H1 (cell line): ENCODE results near the gene ANGPTL4. TPM values are rescaled to one million over a fixed set of nuclear protein-coding genes. Genes with fewer than 3 reads are reported as not detected.
"Not testable (repeated sequence)": the region's sequence is repeated elsewhere in the genome, so short reads cannot be mapped to it uniquely, and the experiment has no call there.

Experiments
- CTCF ChIA-PET: fragments of 300-600 bp; sonication (Branson Sonifier 250); formaldehyde crosslinking; loops from one replicate; lab custom pipeline; 2021; ENCODE audit not compliant: partially characterized antibody; lab: Charles Lee
- POLR2A ChIA-PET: fragments of 300-600 bp; sonication (Branson Sonifier 250); formaldehyde crosslinking; loops from one replicate; lab custom pipeline; 2021; ENCODE audit warnings: inconsistent platforms; ENCODE audit not compliant: partially characterized antibody; lab: Charles Lee
- DNase-seq, 2 experiments: peaks; one replicate each; pipeline versions ENCODE4 v3.0.0 to v3.0.0-alpha.2; 2010 to 2022; ENCODE audit warnings: low spot score in 2 of 2, low read depth in 1 of 2, mixed read lengths in 1 of 2
- FAIRE-seq: peaks from 2 replicates; lab custom pipeline; 2011; peaks lifted over from hg19 to GRCh38; lab: Jason Lieb, UNC
- H2AFZ ChIP-seq: 2 replicates; pipeline ENCODE4 v1.8.1; 2012; ENCODE audit warnings: low read length, inconsistent platforms
- H2AK5ac ChIP-seq: 2 replicates; pipeline ENCODE4 v1.6.1; 2013; ENCODE audit warnings: low read depth, low read length
- H2BK120ac ChIP-seq: replicated peaks from 2 replicates; pipeline ENCODE3; 2013; ENCODE audit warnings: low read depth, low read length, inconsistent platforms
- H2BK12ac ChIP-seq: 2 replicates; pipeline ENCODE4 v1.6.1; 2013; ENCODE audit warnings: low read depth, low read length
- H2BK15ac ChIP-seq: 2 replicates; pipeline ENCODE4 v1.6.1; 2013; ENCODE audit warnings: low read length
- H2BK20ac ChIP-seq: 2 replicates; pipeline ENCODE4 v1.6.1; 2013; ENCODE audit warnings: low read length
- H2BK5ac ChIP-seq: 2 replicates; pipeline ENCODE4 v1.6.1; 2013; ENCODE audit warnings: low read depth, low read length
- H3K14ac ChIP-seq: 2 replicates; pipeline ENCODE4 v1.6.1; 2013; ENCODE audit warnings: inconsistent platforms; ENCODE audit not compliant: insufficient read length
- H3K18ac ChIP-seq: 2 replicates; pipeline ENCODE4 v1.6.1; 2013; ENCODE audit warnings: low read length; ENCODE audit errors: extremely low read depth
- H3K23ac ChIP-seq: 2 replicates; pipeline ENCODE4 v1.6.1; 2013; ENCODE audit warnings: inconsistent platforms; ENCODE audit not compliant: insufficient read length
- H3K23me2 ChIP-seq: 2 replicates; pipeline ENCODE4 v1.6.1; 2013; ENCODE audit warnings: low read depth, low read length
- H3K27ac ChIP-seq: 2 replicates; pipeline ENCODE4 v1.6.1; 2011; ENCODE audit warnings: low read depth, low read length, inconsistent platforms
- H3K27me3 ChIP-seq, 4 experiments: replicated peaks in 1 of 4; 1 replicate in 1 of 4; 2 replicates in 3 of 4; pipeline versions ENCODE4 v1.6.1 to v1.8.1; 2011 to 2013; ENCODE audit warnings: low read length in 3 of 4, mild to moderate bottlenecking in 3 of 4, inconsistent platforms in 2 of 4, mixed read lengths in 2 of 4, moderate library complexity in 1 of 4; ENCODE audit not compliant: control insufficient read depth in 3 of 4, insufficient read depth in 3 of 4; ENCODE audit errors: extremely low read depth in 1 of 4
- H3K36me3 ChIP-seq, 4 experiments: 2 replicates each; pipeline versions ENCODE4 v1.6.1 to v1.8.1; 2011 to 2013; ENCODE audit warnings: mild to moderate bottlenecking in 4 of 4, low read length in 3 of 4, moderate library complexity in 2 of 4, control low read depth in 1 of 4, inconsistent platforms in 1 of 4; ENCODE audit not compliant: insufficient read depth in 4 of 4, control insufficient read depth in 2 of 4
- H3K4ac ChIP-seq: replicated peaks from 2 replicates; pipeline ENCODE3; 2013; ENCODE audit warnings: low read length, low read depth, mixed read lengths, inconsistent platforms; ENCODE audit not compliant: insufficient read length
- H3K4me1 ChIP-seq, 4 experiments: replicated peaks in 1 of 4; 1 replicate in 1 of 4; 2 replicates in 3 of 4; pipeline versions ENCODE4 v1.6.1 to v1.8.1; 2011 to 2013; ENCODE audit warnings: low read length in 3 of 4, inconsistent platforms in 2 of 4, mixed read lengths in 1 of 4; ENCODE audit not compliant: insufficient read depth in 4 of 4, control insufficient read depth in 3 of 4
- H3K4me2 ChIP-seq, 2 experiments: 2 replicates each; pipeline versions ENCODE4 v1.6.1 to v1.8.1; 2011 to 2013; ENCODE audit warnings: low read depth in 2 of 2, low read length in 2 of 2, control low read depth in 1 of 2, inconsistent platforms in 1 of 2, mild to moderate bottlenecking in 1 of 2; ENCODE audit not compliant: insufficient read depth in 1 of 2
- H3K4me3 ChIP-seq, 4 experiments: fragments of 200-600, 300-600 bp in 1 of 4; sonication (generic), shearing (Covaris generic), sonication (Bioruptor Twin) in 1 of 4; 2 replicates each; pipeline versions ENCODE4 v1.5.1 to v1.8.1; 2011 to 2016; ENCODE audit warnings: low read length in 4 of 4, low read depth in 3 of 4, control low read depth in 2 of 4, inconsistent platforms in 2 of 4, mild to moderate bottlenecking in 2 of 4, mixed read lengths in 1 of 4, moderate library complexity in 1 of 4; ENCODE audit not compliant: insufficient read depth in 2 of 4; ENCODE audit errors: extremely low read depth in 1 of 4
- H3K56ac ChIP-seq: replicated peaks from 2 replicates; pipeline ENCODE3; 2013; ENCODE audit warnings: low read depth, mild to moderate bottlenecking, mixed read lengths, low read length, inconsistent platforms; ENCODE audit not compliant: insufficient read length
- H3K79me1 ChIP-seq: 2 replicates; pipeline ENCODE4 v1.6.1; 2013; ENCODE audit warnings: low read depth, low read length, control low read depth
- H3K79me2 ChIP-seq, 2 experiments: 2 replicates each; pipeline versions ENCODE4 v1.6.1 to v1.8.1; 2012 to 2013; ENCODE audit warnings: low read length in 2 of 2, mild to moderate bottlenecking in 2 of 2, inconsistent platforms in 1 of 2; ENCODE audit not compliant: insufficient read depth in 2 of 2, control insufficient read depth in 1 of 2
- H3K9ac ChIP-seq, 4 experiments: replicated peaks in 1 of 4; 1 replicate in 1 of 4; 2 replicates in 3 of 4; pipeline versions ENCODE4 v1.6.1 to v1.8.1; 2011 to 2013; ENCODE audit warnings: low read depth in 3 of 4, low read length in 3 of 4, control low read depth in 2 of 4, mild to moderate bottlenecking in 2 of 4, moderate library complexity in 2 of 4, inconsistent platforms in 1 of 4; ENCODE audit errors: extremely low read depth in 1 of 4
- H3K9me3 ChIP-seq, 2 experiments: 2 replicates each; pipeline versions ENCODE4 v1.6.1 to v1.8.1; 2012 to 2013; ENCODE audit warnings: mild to moderate bottlenecking in 2 of 2, moderate library complexity in 2 of 2, control low read depth in 1 of 2, inconsistent platforms in 1 of 2, low read depth in 1 of 2, low read length in 1 of 2, mixed read lengths in 1 of 2; ENCODE audit not compliant: insufficient read depth in 2 of 2
- H4K20me1 ChIP-seq, 2 experiments: replicated peaks in 1 of 2; 2 replicates each; pipeline versions ENCODE3 to v1.8.1; 2011 to 2013; ENCODE audit warnings: inconsistent platforms in 2 of 2, low read length in 2 of 2, mild to moderate bottlenecking in 1 of 2; ENCODE audit not compliant: insufficient read depth in 2 of 2, control insufficient read depth in 1 of 2
- H4K5ac ChIP-seq: 2 replicates; pipeline ENCODE4 v1.6.1; 2013; ENCODE audit warnings: low read length, low read depth, mixed read lengths, inconsistent platforms; ENCODE audit not compliant: insufficient read length
- H4K8ac ChIP-seq: 2 replicates; pipeline ENCODE4 v1.8.0; 2013; ENCODE audit warnings: mild to moderate bottlenecking, moderate library complexity, low read length, inconsistent platforms; ENCODE audit not compliant: insufficient read depth; ENCODE audit errors: extremely low read depth
- H4K91ac ChIP-seq: replicated peaks from 2 replicates; pipeline ENCODE3; 2013; ENCODE audit warnings: low read length, mixed read lengths, inconsistent platforms; ENCODE audit not compliant: insufficient read length
- WGBS, 2 experiments: shearing (Covaris generic) in 1 of 2; methylation state at CpG; one replicate each; pipeline versions ENCODE4 v1.1.6 to v1.1.7; 2013 to 2015; ENCODE audit warnings: low lambda C conversion rate in 2 of 2, mixed read lengths in 2 of 2, inconsistent platforms in 1 of 2, low coverage in 1 of 2, missing lambda C conversion rate in 1 of 2; ENCODE audit not compliant: insufficient replicate concordance in 2 of 2, insufficient coverage in 1 of 2, insufficient read length in 1 of 2; ENCODE audit errors: extremely low coverage in 1 of 2, missing lambda C conversion rate in 1 of 2; 5-methylcytosine and 5-hydroxymethylcytosine counted together
- polyA plus RNA-seq, 7 experiments: library from polyadenylated mRNA; depleted of rRNA in 3 of 7; stranded (reverse) in 5 of 7; unstranded in 2 of 7; fragments of >200 nt in 5 of 7; fragments of 200-250 nt in 2 of 7; gene quantifications; 1 replicate in 5 of 7; 2 replicates in 1 of 7; 4 replicates in 1 of 7; pipeline versions ENCODE4 v1.2.1 to v1.2.3, GENCODE V29; 2011 to 2013; ENCODE audit warnings: missing spikeins in 2 of 7, mixed read lengths in 2 of 7
- total RNA-seq: library from RNA; stranded (reverse); fragmentation: NEBNext Ultra II Directional; extraction: Animal tissue kit (Norgen Biotek cat#: 25700); gene quantifications from 2 replicates; pipeline ENCODE4 v1.2.1, GENCODE V29; 2021

The ANGPTL4 gene
- total and polyA plus RNA-seq, 2 of the 8 experiments (the other 6 are each of a cell fraction or from before 2014, with no cell fraction given), result 2.3 to 6.5 TPM

- H3K4me2 ChIP-seq, result peak overlapping the region; percentile 56 to 64; a peak in 2 of 4 replicates
- not testable (repeated sequence) for DNase-seq, H3K14ac ChIP-seq, H4K91ac ChIP-seq, H2BK20ac ChIP-seq, H3K4ac ChIP-seq, H3K56ac ChIP-seq, H4K20me1 ChIP-seq, H3K79me2 ChIP-seq, FAIRE-seq, H2BK12ac ChIP-seq, H2BK120ac ChIP-seq, H3K9me3 ChIP-seq, H3K23ac ChIP-seq, H3K4me1 ChIP-seq, H2BK15ac ChIP-seq, H3K27ac ChIP-seq, H4K8ac ChIP-seq, H2AFZ ChIP-seq, H3K79me1 ChIP-seq, H4K5ac ChIP-seq, H3K23me2 ChIP-seq, H3K27me3 ChIP-seq, H3K9ac ChIP-seq, H2BK5ac ChIP-seq, H3K18ac ChIP-seq, H3K36me3 ChIP-seq, H2AK5ac ChIP-seq
- POLR2A ChIA-PET, result interaction anchor here (0.8 to 2.1 kb wide), 12 partner anchors 10 to 110 kb away, joined by 3 to 11 read pairs (median 4); partner anchors contain the start of genes ANGPTL4 and RAB11B
- CTCF ChIA-PET, result interaction anchor here (0.6 to 6.6 kb wide), 38 partner anchors 11 to 233 kb away, joined by 3 to 68 read pairs (median 8); partner anchors contain the start of genes ANGPTL4, HNRNPM, KANK3 and MARCHF2
- WGBS, 2 experiments, result 57% methylated on average over 5 of the region's 5 CpGs; no CpG with 5 or more reads in 1 of the 2 experiments
- peak overlapping the region in 1 of 4 experiments; percentile 41; a peak in 2 of 8 replicates for H3K4me3 ChIP-seq
These were observed 11.1 kb upstream of the ANGPTL4 start for GRCh38 chr19:8352845-8353244.
